Stomach (tissue), 4 donors: ENCODE measurements around the gene FARSA.

Experiments used
- EP300 ChIP-seq: sonication (generic); formaldehyde crosslinking; IDR thresholded peaks from one replicate; pipeline ENCODE4 v1.6.1; 2017; ENCODE audit warnings: antibody characterized with exemption
- POLR2A ChIP-seq, 4 donors: fragments of 450-650 bp; IDR thresholded peaks; one replicate each; pipeline ENCODE4 v1.6.1; 2016; ENCODE audit warnings: antibody characterized with exemption in 4 of 4, control low read depth in 2 of 4, mild to moderate bottlenecking in 1 of 4, moderate library complexity in 1 of 4
- POLR2AphosphoS5 ChIP-seq, 3 donors: sonication (generic); formaldehyde crosslinking; IDR thresholded peaks; one replicate each; pipeline ENCODE4 v1.6.1; 2016; ENCODE audit warnings: antibody characterized with exemption in 3 of 3
- TF ChIP-seq, protein P1 (sequence below), 7 experiments: fragments of 450-650 bp in 4 of 7; fragments of 200-600 bp in 3 of 7; sonication (generic) in 3 of 7; IDR thresholded peaks; one replicate each; pipeline ENCODE4 v1.5.1; 2016 to 2019; ENCODE audit warnings: antibody characterized with exemption in 7 of 7, control low read depth in 2 of 7, mild to moderate bottlenecking in 1 of 7

DNA sequence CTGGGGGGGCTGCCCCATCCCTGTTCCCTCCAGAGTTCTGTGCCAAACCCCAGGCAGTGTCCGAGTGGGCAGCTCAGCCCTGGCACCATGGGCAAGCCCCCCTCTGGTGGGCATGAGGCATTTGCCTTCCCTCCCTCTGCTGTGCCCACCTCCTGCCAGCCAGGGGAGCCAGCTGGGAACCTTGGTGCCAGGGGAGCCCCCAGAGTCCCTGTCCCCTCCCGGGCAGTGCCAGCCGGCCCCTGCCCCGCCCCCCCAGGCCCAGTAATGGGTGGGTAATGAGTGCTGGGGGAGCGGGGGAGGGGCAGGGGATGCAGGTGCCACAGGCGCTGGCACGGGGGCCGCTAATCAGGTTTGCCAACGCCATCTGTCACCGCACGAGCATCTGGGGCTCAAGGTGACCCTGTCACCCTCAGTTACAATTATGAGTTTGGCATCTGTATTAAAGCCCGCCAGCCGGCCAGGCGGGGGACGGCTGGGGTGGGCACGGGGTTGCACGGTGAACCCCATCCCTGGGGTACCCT is 41.8 kb upstream of the FARSA start:
- TF ChIP-seq, protein P1, sequence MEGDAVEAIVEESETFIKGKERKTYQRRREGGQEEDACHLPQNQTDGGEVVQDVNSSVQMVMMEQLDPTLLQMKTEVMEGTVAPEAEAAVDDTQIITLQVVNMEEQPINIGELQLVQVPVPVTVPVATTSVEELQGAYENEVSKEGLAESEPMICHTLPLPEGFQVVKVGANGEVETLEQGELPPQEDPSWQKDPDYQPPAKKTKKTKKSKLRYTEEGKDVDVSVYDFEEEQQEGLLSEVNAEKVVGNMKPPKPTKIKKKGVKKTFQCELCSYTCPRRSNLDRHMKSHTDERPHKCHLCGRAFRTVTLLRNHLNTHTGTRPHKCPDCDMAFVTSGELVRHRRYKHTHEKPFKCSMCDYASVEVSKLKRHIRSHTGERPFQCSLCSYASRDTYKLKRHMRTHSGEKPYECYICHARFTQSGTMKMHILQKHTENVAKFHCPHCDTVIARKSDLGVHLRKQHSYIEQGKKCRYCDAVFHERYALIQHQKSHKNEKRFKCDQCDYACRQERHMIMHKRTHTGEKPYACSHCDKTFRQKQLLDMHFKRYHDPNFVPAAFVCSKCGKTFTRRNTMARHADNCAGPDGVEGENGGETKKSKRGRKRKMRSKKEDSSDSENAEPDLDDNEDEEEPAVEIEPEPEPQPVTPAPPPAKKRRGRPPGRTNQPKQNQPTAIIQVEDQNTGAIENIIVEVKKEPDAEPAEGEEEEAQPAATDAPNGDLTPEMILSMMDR (IDR thresholded peaks at IDR 0.05), result no peak
- no peak for TF ChIP-seq EP300
- no peak for TF ChIP-seq POLR2A (IDR thresholded peaks at IDR 0.05)
- TF ChIP-seq POLR2AphosphoS5 (IDR thresholded peaks at IDR 0.05), result no peak
